ENCODE measurements around the gene SIGLEC10.
A peak's percentile ranks its signal among the peaks of the same experiment; 100 is the strongest.

The SIGLEC10 gene

GRCh38 chr19:51440846-51441409 lies 23.5 kb upstream of the SIGLEC10 start:
- peaks cover 19% of the 10 kb centered on the region for H3K27me3 ChIP-seq
- H3K9me3 ChIP-seq = no peaks in the 10 kb centered on the region
- H3K4me3 ChIP-seq (ENCODE audit: low read depth in 1 of 2, low read length in 1 of 2) = peak overlapping the region in 1 of 2 experiments; percentile 4
- H3K36me3 ChIP-seq = no peaks in the 10 kb centered on the region
- peak overlapping the region; percentile 10 for H3K27ac ChIP-seq
- no peak for TF ChIP-seq CTCF (IDR thresholded peaks at IDR 0.05)
- H3K4me1 ChIP-seq (ENCODE audit: control insufficient read depth in 1 of 2, insufficient read depth in 1 of 2, low read depth in 1 of 2, low read length in 1 of 2) = peaks cover 20 to 25% of the 10 kb centered on the region in 2 experiments

GRCh38 chr19:51440052-51440451 lies 22.6 kb upstream of the SIGLEC10 start:
- no peaks in the 10 kb centered on the region for H3K9me3 ChIP-seq
- no peak overlapping the region for H3K4me3 ChIP-seq (ENCODE audit: low read depth in 1 of 2, low read length in 1 of 2)
- H3K27me3 ChIP-seq = peaks cover 19% of the 10 kb centered on the region
- TF ChIP-seq CTCF (IDR thresholded peaks at IDR 0.05) = no peak
- no peaks in the 10 kb centered on the region for H3K36me3 ChIP-seq
- H3K4me1 ChIP-seq (ENCODE audit: control insufficient read depth in 1 of 2, insufficient read depth in 1 of 2, low read depth in 1 of 2, low read length in 1 of 2) = peaks cover 20 to 25% of the 10 kb centered on the region in 2 experiments
- no peak overlapping the region for H3K27ac ChIP-seq

GRCh38 chr19:51439021-51439465 lies 21.6 kb upstream of the SIGLEC10 start:
- TF ChIP-seq CTCF (IDR thresholded peaks at IDR 0.05) = no peak
- Histone ChIP-seq H3K4me1 (ENCODE audit: control insufficient read depth in 1 of 2, insufficient read depth in 1 of 2, low read depth in 1 of 2, low read length in 1 of 2) (peaks cover 20 to 25% of the 10 kb centered on the region in 2 experiments), H3K4me3 (ENCODE audit: low read depth in 1 of 2, low read length in 1 of 2) (no peak overlapping the region), H3K27me3 (peaks cover 19% of the 10 kb centered on the region), H3K36me3 (no peaks in the 10 kb centered on the region), H3K27ac (no peak overlapping the region), H3K9me3 (no peaks in the 10 kb centered on the region)

GRCh38 chr19:51434456-51434855 lies 17.0 kb upstream of the SIGLEC10 start:
- no peaks in the 10 kb centered on the region for H3K36me3 ChIP-seq
- TF ChIP-seq CTCF (IDR thresholded peaks at IDR 0.05) = no peak
- no peaks in the 10 kb centered on the region for H3K9me3 ChIP-seq
- no peaks in the 10 kb centered on the region for H3K27me3 ChIP-seq
- H3K27ac ChIP-seq = no peak overlapping the region
- H3K4me1 ChIP-seq (ENCODE audit: control insufficient read depth in 1 of 2, insufficient read depth in 1 of 2, low read depth in 1 of 2, low read length in 1 of 2) = peaks cover 23 to 29% of the 10 kb centered on the region in 2 experiments
- no peak overlapping the region for H3K4me3 ChIP-seq (ENCODE audit: low read depth in 1 of 2, low read length in 1 of 2)

- Histone ChIP-seq H3K27ac (no peak overlapping the region), H3K27me3 (no peaks in the 10 kb centered on the region), H3K36me3 (no peaks in the 10 kb centered on the region), H3K4me1 (ENCODE audit: control insufficient read depth in 1 of 2, insufficient read depth in 1 of 2, low read depth in 1 of 2, low read length in 1 of 2) (peaks cover 20 to 23% of the 10 kb centered on the region in 2 experiments), H3K4me3 (ENCODE audit: low read depth in 1 of 2, low read length in 1 of 2) (no peak overlapping the region), H3K9me3 (no peaks in the 10 kb centered on the region)
- no peak for TF ChIP-seq CTCF (IDR thresholded peaks at IDR 0.05)
These were observed 15.6 kb upstream of the SIGLEC10 start for GRCh38 chr19:51433043-51433442.
